Epithelial cell of proximal tubule (primary cell): ENCODE results near the gene ZNF319. TPM values are rescaled to one million over a fixed set of nuclear protein-coding genes. Genes with fewer than 3 reads are reported as not detected.

Experiments used
- DNase-seq: peaks from one replicate; pipeline ENCODE4 v3.0.0-alpha.2; 2011; ENCODE audit warnings: low read depth
- H3K4me3 ChIP-seq: 2 replicates; pipeline ENCODE4 v1.5.1; 2011; ENCODE audit warnings: low read depth, mild to moderate bottlenecking, low read length
- CTCF ChIP-seq: conservative IDR thresholded peaks from 2 replicates; pipeline ENCODE4 v1.5.1; 2012; ENCODE audit warnings: low read depth, mild to moderate bottlenecking, low read length
- total RNA-seq: library from RNA; depleted of rRNA; stranded (reverse); fragments of >200 nt; gene quantifications from 2 replicates; pipeline ENCODE4 v1.2.3, GENCODE V29; 2015

ZNF319 gene
- total RNA-seq, 1 donor from 2014 or later = 9.1 TPM

GRCh38 chr16:57964157-57964700 lies 36.2 kb downstream of the ZNF319 start:
- no peak for DNase-seq
- no peak for TF ChIP-seq CTCF
- no peak overlapping the region for H3K4me3 ChIP-seq

GRCh38 chr16:57962756-57963155 lies 37.7 kb downstream of the ZNF319 start:
- TF ChIP-seq CTCF = no peak
- no peak for DNase-seq
- no peak overlapping the region for H3K4me3 ChIP-seq

GRCh38 chr16:57962046-57962445 lies 38.4 kb downstream of the ZNF319 start:
- no peak for TF ChIP-seq CTCF
- DNase-seq = no peak

GRCh38 chr16:57961538-57961937 lies 38.9 kb downstream of the ZNF319 start:
- DNase-seq = no peak
- TF ChIP-seq CTCF = no peak
- H3K4me3 ChIP-seq = no peak overlapping the region

More at GRCh38 chr16:57962046-57962445, 38.4 kb downstream of the ZNF319 start:
- H3K4me3 ChIP-seq = no peak overlapping the region

- DNase-seq = no peak
- TF ChIP-seq CTCF = no peak
- no peak overlapping the region for H3K4me3 ChIP-seq
Measured at GRCh38 chr16:57960826-57961472, 39.5 kb downstream of the ZNF319 start.

- no peak overlapping the region for H3K4me3 ChIP-seq
- no peak for TF ChIP-seq CTCF
- DNase-seq = no peak
Measured at GRCh38 chr16:57960310-57960709, 40.2 kb downstream of the ZNF319 start.

GRCh38 chr16:57959804-57960203 lies 40.7 kb downstream of the ZNF319 start:
- H3K4me3 ChIP-seq = no peak overlapping the region
- DNase-seq = no peak
- TF ChIP-seq CTCF = no peak
